ENCODE data around the gene PASK. TPM values are rescaled to one million over a fixed set of nuclear protein-coding genes. Genes with fewer than 3 reads are reported as not detected.

The PASK gene
- total and polyA plus RNA-seq, 9 of the 15 experiments (the other 6 are each of a cell fraction or from before 2014, with no cell fraction given), result 1.5 to 30.3 (median 9.9) TPM

DNA sequence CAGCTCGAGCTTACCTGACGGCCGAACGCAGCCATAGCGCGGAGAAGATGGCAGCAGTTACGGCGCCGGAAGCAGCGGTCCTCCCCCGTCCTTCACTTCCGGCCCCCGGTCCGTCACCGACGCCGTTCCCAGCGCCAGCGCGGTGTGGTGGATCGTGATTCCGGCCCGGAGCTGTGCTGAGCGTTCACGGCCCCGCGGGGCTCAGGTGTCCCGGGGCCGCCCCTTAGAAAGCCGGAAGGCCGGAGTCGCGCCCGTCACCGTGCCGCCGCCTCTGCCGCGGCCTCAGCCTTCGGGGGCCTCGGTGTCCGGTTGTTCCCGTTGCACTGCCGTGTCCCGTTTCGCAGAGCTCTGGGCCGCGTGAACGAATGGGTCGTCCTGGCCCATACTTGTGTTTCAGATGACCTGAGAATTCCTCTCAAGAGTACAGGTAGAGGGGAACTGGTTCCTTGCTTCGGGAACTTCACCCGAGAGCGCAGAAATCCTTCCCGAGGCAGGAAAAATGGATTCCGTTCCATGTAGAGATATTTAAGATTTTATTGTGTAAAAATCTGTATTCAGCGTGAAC is 47.0 kb downstream of the PASK start, which contains the start of gene MTERF4 (continued):
- TF ChIP-seq ETV6 (IDR thresholded peaks at IDR 0.05; ENCODE audit: borderline replicate concordance in 1 of 2, low read depth in 2 of 2, low read length in 1 of 2), result no peak; a peak in 1 of 4 replicates
- TF ChIP-seq ETV6 (CRISPR knock-in tag; IDR thresholded peaks at IDR 0.05; ENCODE audit: borderline replicate concordance), result no peak
- TF ChIP-seq, protein P1, sequence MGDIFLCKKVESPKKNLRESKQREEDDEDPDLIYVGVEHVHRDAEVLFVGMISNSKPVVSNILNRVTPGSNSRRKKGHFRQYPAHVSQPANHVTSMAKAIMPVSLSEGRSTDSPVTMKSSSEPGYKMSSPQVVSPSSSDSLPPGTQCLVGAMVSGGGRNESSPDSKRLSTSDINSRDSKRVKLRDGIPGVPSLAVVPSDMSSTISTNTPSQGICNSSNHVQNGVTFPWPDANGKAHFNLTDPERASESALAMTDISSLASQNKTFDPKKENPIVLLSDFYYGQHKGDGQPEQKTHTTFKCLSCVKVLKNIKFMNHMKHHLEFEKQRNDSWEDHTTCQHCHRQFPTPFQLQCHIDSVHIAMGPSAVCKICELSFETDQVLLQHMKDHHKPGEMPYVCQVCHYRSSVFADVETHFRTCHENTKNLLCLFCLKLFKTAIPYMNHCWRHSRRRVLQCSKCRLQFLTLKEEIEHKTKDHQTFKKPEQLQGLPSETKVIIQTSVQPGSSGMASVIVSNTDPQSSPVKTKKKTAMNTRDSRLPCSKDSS (IDR thresholded peaks at IDR 0.05; ENCODE audit: low read depth, partially characterized antibody), result no peak
- TF ChIP-seq, protein P2, sequence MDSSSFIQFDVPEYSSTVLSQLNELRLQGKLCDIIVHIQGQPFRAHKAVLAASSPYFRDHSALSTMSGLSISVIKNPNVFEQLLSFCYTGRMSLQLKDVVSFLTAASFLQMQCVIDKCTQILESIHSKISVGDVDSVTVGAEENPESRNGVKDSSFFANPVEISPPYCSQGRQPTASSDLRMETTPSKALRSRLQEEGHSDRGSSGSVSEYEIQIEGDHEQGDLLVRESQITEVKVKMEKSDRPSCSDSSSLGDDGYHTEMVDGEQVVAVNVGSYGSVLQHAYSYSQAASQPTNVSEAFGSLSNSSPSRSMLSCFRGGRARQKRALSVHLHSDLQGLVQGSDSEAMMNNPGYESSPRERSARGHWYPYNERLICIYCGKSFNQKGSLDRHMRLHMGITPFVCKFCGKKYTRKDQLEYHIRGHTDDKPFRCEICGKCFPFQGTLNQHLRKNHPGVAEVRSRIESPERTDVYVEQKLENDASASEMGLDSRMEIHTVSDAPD (CRISPR knock-in tag; IDR thresholded peaks at IDR 0.05), result no peak
- no peak for TF ChIP-seq SREBF1 (IDR thresholded peaks at IDR 0.05; ENCODE audit: borderline replicate concordance, low read depth, low read length)
- TF ChIP-seq BCOR (IDR thresholded peaks at IDR 0.05), result no peak
- no peak for TF ChIP-seq SPI1 (IDR thresholded peaks at IDR 0.05; ENCODE audit: borderline replicate concordance, low read depth, low read length)
- TF ChIP-seq, protein P3, sequence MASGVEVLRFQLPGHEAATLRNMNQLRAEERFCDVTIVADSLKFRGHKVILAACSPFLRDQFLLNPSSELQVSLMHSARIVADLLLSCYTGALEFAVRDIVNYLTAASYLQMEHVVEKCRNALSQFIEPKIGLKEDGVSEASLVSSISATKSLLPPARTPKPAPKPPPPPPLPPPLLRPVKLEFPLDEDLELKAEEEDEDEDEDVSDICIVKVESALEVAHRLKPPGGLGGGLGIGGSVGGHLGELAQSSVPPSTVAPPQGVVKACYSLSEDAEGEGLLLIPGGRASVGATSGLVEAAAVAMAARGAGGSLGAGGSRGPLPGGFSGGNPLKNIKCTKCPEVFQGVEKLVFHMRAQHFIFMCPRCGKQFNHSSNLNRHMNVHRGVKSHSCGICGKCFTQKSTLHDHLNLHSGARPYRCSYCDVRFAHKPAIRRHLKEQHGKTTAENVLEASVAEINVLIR (CRISPR knock-in tag; IDR thresholded peaks at IDR 0.05), result 0 out of 2 replicates have a peak, but pooled peaks have one; percentile 23
- no peak for TF ChIP-seq ZZZ3 (IDR thresholded peaks at IDR 0.05)
- no peak for TF ChIP-seq TAL1 (IDR thresholded peaks at IDR 0.05)
- TF ChIP-seq ZNF717 (CRISPR knock-in tag; IDR thresholded peaks at IDR 0.05), result no peak
- TF ChIP-seq ZNF699 (CRISPR knock-in tag; IDR thresholded peaks at IDR 0.05; ENCODE audit: insufficient replicate concordance), result no peak
- peak; percentile 69 for TF ChIP-seq TBP (optimal IDR thresholded peaks at IDR 0.05; ENCODE audit: low read depth, low read length)
- peak; percentile 50 for TF ChIP-seq L3MBTL2 (IDR thresholded peaks at IDR 0.05)
- TF ChIP-seq HDAC3 (IDR thresholded peaks at IDR 0.05; ENCODE audit: borderline replicate concordance, partially characterized antibody), result no peak
- TF ChIP-seq, protein P4, sequence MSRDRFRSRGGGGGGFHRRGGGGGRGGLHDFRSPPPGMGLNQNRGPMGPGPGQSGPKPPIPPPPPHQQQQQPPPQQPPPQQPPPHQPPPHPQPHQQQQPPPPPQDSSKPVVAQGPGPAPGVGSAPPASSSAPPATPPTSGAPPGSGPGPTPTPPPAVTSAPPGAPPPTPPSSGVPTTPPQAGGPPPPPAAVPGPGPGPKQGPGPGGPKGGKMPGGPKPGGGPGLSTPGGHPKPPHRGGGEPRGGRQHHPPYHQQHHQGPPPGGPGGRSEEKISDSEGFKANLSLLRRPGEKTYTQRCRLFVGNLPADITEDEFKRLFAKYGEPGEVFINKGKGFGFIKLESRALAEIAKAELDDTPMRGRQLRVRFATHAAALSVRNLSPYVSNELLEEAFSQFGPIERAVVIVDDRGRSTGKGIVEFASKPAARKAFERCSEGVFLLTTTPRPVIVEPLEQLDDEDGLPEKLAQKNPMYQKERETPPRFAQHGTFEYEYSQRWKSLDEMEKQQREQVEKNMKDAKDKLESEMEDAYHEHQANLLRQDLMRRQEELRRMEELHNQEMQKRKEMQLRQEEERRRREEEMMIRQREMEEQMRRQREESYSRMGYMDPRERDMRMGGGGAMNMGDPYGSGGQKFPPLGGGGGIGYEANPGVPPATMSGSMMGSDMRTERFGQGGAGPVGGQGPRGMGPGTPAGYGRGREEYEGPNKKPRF (IDR thresholded peaks at IDR 0.05; ENCODE audit: low read depth, low read length), result no peak
- TF ChIP-seq HNRNPH1 (optimal IDR thresholded peaks at IDR 0.05; ENCODE audit: low read depth, low read length), result no peak
- peak; percentile 64; the same call in 1 of the 2 replicates for TF ChIP-seq PML (IDR thresholded peaks at IDR 0.05; ENCODE audit: low read length)
- no peak for TF ChIP-seq SMAD3 (CRISPR knock-in tag; conservative IDR thresholded peaks at IDR 0.05)
- no peak for TF ChIP-seq ZNF445 (CRISPR knock-in tag; IDR thresholded peaks at IDR 0.05; ENCODE audit: low read depth)
- peak; percentile 78 for TF ChIP-seq CCNT2 (IDR thresholded peaks at IDR 0.05; ENCODE audit: borderline replicate concordance, extremely low read depth, insufficient read length, low read depth, low read length)
- TF ChIP-seq ZNF384 (IDR thresholded peaks at IDR 0.05; ENCODE audit: low read depth, low read length), result peak; percentile 50
- no peak for TF ChIP-seq ZNF282 (CRISPR knock-in tag; IDR thresholded peaks at IDR 0.05)
- no peak; a peak in 1 of 4 replicates for TF ChIP-seq CSDE1 (IDR thresholded peaks at IDR 0.05)
